Panc1 (cell line): Measurements from ENCODE around the gene SMTNL2. TPM values are rescaled to one million over a fixed set of nuclear protein-coding genes. Genes with fewer than 3 reads are reported as not detected.

Experiments
- ATAC-seq: fragments of 200-7000 bp; cut with Tn5 transposase; 2 replicates; pipeline ENCODE4 v1.9.1; 2020; ENCODE audit warnings: mild to moderate bottlenecking, moderate library complexity
- BruUV-seq: library from RNA; stranded (reverse); fragments of 400-500 nt; replicated peaks from 2 replicates; lab custom pipeline; 2021; lab: Mats Ljungman, UMichigan
- CTCF ChIA-PET: fragments of 300-600 bp; sonication (Branson Sonifier 250); formaldehyde crosslinking; loops from one replicate; lab custom pipeline; 2022; ENCODE audit warnings: antibody characterized with exemption; lab: Charles Lee
- POLR2A ChIA-PET: fragments of 300-600 bp; sonication (Branson Sonifier 250); formaldehyde crosslinking; loops from one replicate; lab custom pipeline; 2022; ENCODE audit warnings: antibody characterized with exemption; lab: Charles Lee
- DNase-seq: peaks from one replicate; pipeline ENCODE4 v3.0.0-alpha.2; 2010; ENCODE audit warnings: low read depth, low spot score
- H3K27ac ChIP-seq: 2 replicates; pipeline ENCODE4 v1.5.1; 2011; ENCODE audit warnings: mild to moderate bottlenecking, low read length, inconsistent platforms
- H3K27me3 ChIP-seq: fragments of 200-500 bp; sonication (Bioruptor generic); 2 replicates; pipeline ENCODE4 v1.6.0; 2014; ENCODE audit warnings: low read length, inconsistent platforms; ENCODE audit not compliant: control insufficient read depth, insufficient read depth
- H3K36me3 ChIP-seq: fragments of 200-500 bp; sonication (Bioruptor generic); 2 replicates; pipeline ENCODE4 v1.5.1; 2014; ENCODE audit warnings: inconsistent platforms, mild to moderate bottlenecking, low read length, moderate library complexity; ENCODE audit not compliant: control insufficient read depth, insufficient read depth
- H3K4me1 ChIP-seq: 2 replicates; pipeline ENCODE4 v1.5.1; 2011; ENCODE audit warnings: inconsistent platforms, mild to moderate bottlenecking, low read length, moderate library complexity; ENCODE audit not compliant: control insufficient read depth, insufficient read depth
- H3K4me3 ChIP-seq, 2 experiments: 2 replicates each; pipeline ENCODE4 v1.5.1; 2011 to 2012; ENCODE audit warnings: low read depth in 2 of 2, low read length in 2 of 2, mild to moderate bottlenecking in 2 of 2, inconsistent platforms in 1 of 2, moderate library complexity in 1 of 2
- H3K9me3 ChIP-seq: fragments of 200-500 bp; sonication (Bioruptor generic); 2 replicates; pipeline ENCODE4 v1.5.1; 2014; ENCODE audit warnings: low read depth, mild to moderate bottlenecking, inconsistent platforms, low read length, moderate library complexity; ENCODE audit not compliant: control insufficient read depth, insufficient read depth
- CTCF ChIP-seq: fragments of 450-650 bp; IDR thresholded peaks from 2 replicates; pipeline ENCODE4 v1.5.1; 2017; ENCODE audit warnings: mild to moderate bottlenecking
- POLR2AphosphoS5 ChIP-seq: IDR thresholded peaks from 2 replicates; pipeline ENCODE4 v1.6.1; 2012; ENCODE audit warnings: mild to moderate bottlenecking, low read depth, low read length, moderate library complexity
- REST ChIP-seq, 2 experiments: IDR thresholded peaks; 2 replicates each; pipeline ENCODE4 v1.6.1; 2011 to 2012; ENCODE audit warnings: low read depth in 2 of 2, control low read depth in 1 of 2, low read length in 1 of 2, mild to moderate bottlenecking in 1 of 2, moderate library complexity in 1 of 2; ENCODE audit not compliant: insufficient read depth in 1 of 2
- SIN3A ChIP-seq: IDR thresholded peaks from 2 replicates; pipeline ENCODE4 v1.6.1; 2012; ENCODE audit warnings: low read depth, mild to moderate bottlenecking, low read length, moderate library complexity, borderline replicate concordance; ENCODE audit not compliant: insufficient read depth
- TCF7L2 ChIP-seq: IDR thresholded peaks from 2 replicates; pipeline ENCODE4 v1.6.1; 2011; ENCODE audit warnings: mild to moderate bottlenecking, low read depth, low read length, inconsistent platforms
- in situ Hi-C: cut with HindIII; loops from 2 replicates; pipeline ENCODE4 v1.10.0; 2016; ENCODE audit warnings: low sequenced_read_pairs, low pct_unique_long_range_greater_than_20kb
- intact Hi-C: fragments of 100-400 bp; cut with micrococcal nuclease; formaldehyde crosslinking; loops from one replicate; pipeline ENCODE4 v1.10.0; 2022; ENCODE audit not compliant: unreplicated experiment
- total RNA-seq: library from RNA; stranded (reverse); gene quantifications from one replicate; pipeline ENCODE4 v1.2.1, GENCODE V29; 2021; ENCODE audit not compliant: unreplicated experiment

The SMTNL2 gene
- total RNA-seq, 1 experiment from 2014 or later, result not detected

GRCh38 chr17:4544951-4545216 is 39.4 kb upstream of the SMTNL2 start:
- Histone ChIP-seq H3K27ac (no peak overlapping the region), H3K4me3 (no peak overlapping the region), H3K9me3 (no peaks in the 10 kb centered on the region), H3K27me3 (no peaks in the 10 kb centered on the region), H3K36me3 (peaks cover under 1% of the 10 kb centered on the region; the same call in 1 of the 2 replicates), H3K4me1 (no peaks in the 10 kb centered on the region)
- ChIA-PET POLR2A (no interaction called here), CTCF (no interaction called here)
- ATAC-seq (no peak), DNase-seq (no peak)
- TF ChIP-seq POLR2AphosphoS5 (no peak), SIN3A (no peak), CTCF (no peak), REST (IDR thresholded peaks at IDR 0.05; ENCODE audit: insufficient read depth in 1 of 2, low read depth in 2 of 2, low read length in 1 of 2) (no peak), TCF7L2 (no peak)
- BruUV-seq, result no TSS peak
- intact Hi-C loops (no loop called here), in situ Hi-C loops (no loop called here)

- intact Hi-C loops (no loop called here), in situ Hi-C loops (no loop called here)
- no peak overlapping the region for H3K4me3 ChIP-seq
- no peak for ATAC-seq
- H3K4me1 ChIP-seq, result no peaks in the 10 kb centered on the region
- ChIA-PET POLR2A (no interaction called here), CTCF (no interaction called here)
- H3K27ac ChIP-seq, result no peak overlapping the region
- BruUV-seq, result no TSS peak
- H3K27me3 ChIP-seq, result no peaks in the 10 kb centered on the region
- no peak for DNase-seq
- TF ChIP-seq REST (IDR thresholded peaks at IDR 0.05; ENCODE audit: insufficient read depth in 1 of 2, low read depth in 2 of 2, low read length in 1 of 2) (no peak), POLR2AphosphoS5 (no peak), SIN3A (no peak), TCF7L2 (no peak), CTCF (no peak)
- no peaks in the 10 kb centered on the region for H3K9me3 ChIP-seq
- H3K36me3 ChIP-seq, result no peaks in the 10 kb centered on the region
Observed at GRCh38 chr17:4545217-4545951, 38.9 kb upstream of the SMTNL2 start.
